Upper lobe of right lung (tissue), 1 donor: Measurements from ENCODE around the gene SLC14A1. TPM values are rescaled to one million over a fixed set of nuclear protein-coding genes. Genes with fewer than 3 reads are reported as not detected.

Source experiments
- ATAC-seq: fragments of 200-7000 bp; cut with Tn5 transposase; one replicate; pipeline ENCODE4 v1.9.1; 2020; ENCODE audit warnings: mild to moderate bottlenecking, moderate library complexity
- DNase-seq: peaks from one replicate; pipeline ENCODE4 v3.0.0-alpha.2; 2020
- H3K27ac ChIP-seq: fragments of 200-600 bp; one replicate; pipeline ENCODE4 v1.8.0; 2022
- H3K27me3 ChIP-seq: fragments of 200-600 bp; one replicate; pipeline ENCODE4 v1.8.0; 2022; ENCODE audit warnings: mild to moderate bottlenecking
- H3K36me3 ChIP-seq: fragments of 200-600 bp; one replicate; pipeline ENCODE4 v1.8.0; 2022
- H3K4me1 ChIP-seq: fragments of 200-600 bp; one replicate; pipeline ENCODE4 v1.8.0; 2022
- H3K4me3 ChIP-seq: fragments of 200-600 bp; one replicate; pipeline ENCODE4 v1.8.0; 2022; ENCODE audit warnings: mild to moderate bottlenecking
- H3K9me3 ChIP-seq: fragments of 200-600 bp; one replicate; pipeline ENCODE4 v1.8.0; 2022
- intact Hi-C: fragments of 100-400 bp; cut with DNase I; formaldehyde crosslinking; loops from one replicate; pipeline ENCODE4 v1.11.0; 2022
- total RNA-seq: library from RNA; stranded (reverse); fragmentation: NEBNext Ultra II Directional; extraction: Animal tissue kit (Norgen Biotek cat#: 25700); gene quantifications from one replicate; pipeline ENCODE4 v1.2.1, GENCODE V29; 2021
- TF ChIP-seq, protein P1 (sequence below): fragments of 200-600 bp; IDR thresholded peaks from one replicate; pipeline ENCODE4 v1.8.0; 2022; ENCODE audit warnings: antibody characterized with exemption
- donor health status: DM: no; HTN: yes; CAD: no; lungs with severe emphysema.

SLC14A1 gene
- total RNA-seq, 1 donor from 2014 or later = 6.0 TPM

DNA sequence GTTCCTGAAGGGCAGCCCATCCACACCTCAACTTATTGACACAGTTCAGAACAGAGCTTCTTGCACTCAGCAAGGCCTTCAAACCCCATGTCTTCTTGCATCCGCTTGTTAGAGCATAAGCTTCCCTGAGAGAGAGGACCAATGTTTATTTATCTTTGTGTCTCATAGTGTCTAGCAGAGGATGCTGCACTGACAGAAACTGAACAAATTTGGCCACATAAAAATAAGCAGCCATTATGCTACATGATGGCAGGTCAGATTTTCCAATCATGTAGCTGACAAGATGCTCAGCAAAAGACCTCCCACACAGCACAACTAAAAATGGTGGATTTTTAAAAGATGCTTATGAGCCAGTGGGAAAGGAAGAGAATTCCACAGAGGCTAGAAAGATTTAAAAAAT is 63.4 kb downstream of the SLC14A1 start:
- DNase-seq (no peak), ATAC-seq (no peak)
- Histone ChIP-seq H3K9me3 (no peaks in the 10 kb centered on the region), H3K27ac (no peak overlapping the region), H3K36me3 (no peaks in the 10 kb centered on the region), H3K27me3 (no peaks in the 10 kb centered on the region), H3K4me3 (no peak overlapping the region), H3K4me1 (no peaks in the 10 kb centered on the region)
- TF ChIP-seq, protein P1, sequence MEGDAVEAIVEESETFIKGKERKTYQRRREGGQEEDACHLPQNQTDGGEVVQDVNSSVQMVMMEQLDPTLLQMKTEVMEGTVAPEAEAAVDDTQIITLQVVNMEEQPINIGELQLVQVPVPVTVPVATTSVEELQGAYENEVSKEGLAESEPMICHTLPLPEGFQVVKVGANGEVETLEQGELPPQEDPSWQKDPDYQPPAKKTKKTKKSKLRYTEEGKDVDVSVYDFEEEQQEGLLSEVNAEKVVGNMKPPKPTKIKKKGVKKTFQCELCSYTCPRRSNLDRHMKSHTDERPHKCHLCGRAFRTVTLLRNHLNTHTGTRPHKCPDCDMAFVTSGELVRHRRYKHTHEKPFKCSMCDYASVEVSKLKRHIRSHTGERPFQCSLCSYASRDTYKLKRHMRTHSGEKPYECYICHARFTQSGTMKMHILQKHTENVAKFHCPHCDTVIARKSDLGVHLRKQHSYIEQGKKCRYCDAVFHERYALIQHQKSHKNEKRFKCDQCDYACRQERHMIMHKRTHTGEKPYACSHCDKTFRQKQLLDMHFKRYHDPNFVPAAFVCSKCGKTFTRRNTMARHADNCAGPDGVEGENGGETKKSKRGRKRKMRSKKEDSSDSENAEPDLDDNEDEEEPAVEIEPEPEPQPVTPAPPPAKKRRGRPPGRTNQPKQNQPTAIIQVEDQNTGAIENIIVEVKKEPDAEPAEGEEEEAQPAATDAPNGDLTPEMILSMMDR = no peak
- intact Hi-C loops = no loop called here

DNA sequence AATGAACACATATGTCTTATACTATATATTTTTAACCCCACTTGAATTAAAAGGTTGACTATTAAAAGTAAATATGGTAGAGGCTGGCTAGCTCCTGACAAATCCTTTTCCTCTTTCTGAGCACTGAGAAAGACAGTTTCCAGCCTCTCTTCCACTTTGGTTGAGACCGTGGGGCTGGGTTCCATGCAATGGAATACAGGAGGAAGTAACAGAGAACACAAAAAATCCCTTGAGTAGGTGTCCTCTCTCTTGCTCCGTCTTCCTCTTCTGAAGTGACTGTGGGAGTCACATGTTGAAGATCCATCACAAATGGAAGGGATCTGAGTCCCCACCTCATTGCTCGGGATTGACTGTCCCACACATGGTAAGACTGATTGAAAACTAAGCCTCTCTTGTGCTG is 64.9 kb downstream of the SLC14A1 start:
- DNase-seq (no peak), ATAC-seq (no peak)
- TF ChIP-seq, protein P1 = no peak

DNA sequence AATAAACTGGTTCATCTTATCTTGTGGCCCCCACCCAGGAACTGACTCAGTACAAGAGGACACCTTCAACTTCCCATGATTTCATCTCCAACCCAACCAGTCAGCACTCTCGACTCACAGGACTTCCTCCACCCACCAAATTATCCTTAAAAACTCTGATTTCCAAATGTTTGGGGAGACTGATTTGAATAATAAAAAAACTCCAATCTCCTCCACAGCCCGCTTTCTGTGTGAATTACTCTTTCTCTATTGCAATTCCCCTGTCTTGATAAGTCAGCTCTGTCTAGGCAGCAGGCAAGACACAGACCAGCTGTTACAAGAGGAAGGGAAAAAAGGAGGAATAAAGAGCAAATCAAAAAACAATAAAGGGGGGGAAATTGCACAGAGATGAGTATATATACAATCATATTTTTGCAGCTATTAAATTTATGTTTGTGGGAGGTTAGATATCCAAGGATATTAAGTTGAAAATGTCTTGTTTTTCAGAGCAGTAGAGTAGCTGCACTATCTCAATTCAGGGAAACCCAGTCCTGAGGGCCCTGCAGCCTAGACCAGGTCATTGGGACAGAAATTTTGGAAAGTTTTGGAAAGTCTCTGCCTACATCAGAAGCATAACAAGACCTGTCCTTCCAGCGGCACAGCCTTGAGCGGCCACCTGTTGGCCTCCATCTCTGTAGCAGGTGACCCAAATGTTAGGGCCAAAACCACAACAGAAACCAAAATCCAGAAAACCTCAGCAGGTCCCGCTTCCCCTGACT is 68.7 kb downstream of the SLC14A1 start:
- no peak for ATAC-seq
- no peaks in the 10 kb centered on the region for H3K4me1 ChIP-seq

More for the DNA sequence above, 64.9 kb downstream of the SLC14A1 start:
- Histone ChIP-seq H3K9me3 (no peaks in the 10 kb centered on the region), H3K36me3 (no peaks in the 10 kb centered on the region), H3K27me3 (no peaks in the 10 kb centered on the region), H3K27ac (no peak overlapping the region), H3K4me1 (no peaks in the 10 kb centered on the region), H3K4me3 (no peak overlapping the region)
- intact Hi-C loops = no loop called here

DNA sequence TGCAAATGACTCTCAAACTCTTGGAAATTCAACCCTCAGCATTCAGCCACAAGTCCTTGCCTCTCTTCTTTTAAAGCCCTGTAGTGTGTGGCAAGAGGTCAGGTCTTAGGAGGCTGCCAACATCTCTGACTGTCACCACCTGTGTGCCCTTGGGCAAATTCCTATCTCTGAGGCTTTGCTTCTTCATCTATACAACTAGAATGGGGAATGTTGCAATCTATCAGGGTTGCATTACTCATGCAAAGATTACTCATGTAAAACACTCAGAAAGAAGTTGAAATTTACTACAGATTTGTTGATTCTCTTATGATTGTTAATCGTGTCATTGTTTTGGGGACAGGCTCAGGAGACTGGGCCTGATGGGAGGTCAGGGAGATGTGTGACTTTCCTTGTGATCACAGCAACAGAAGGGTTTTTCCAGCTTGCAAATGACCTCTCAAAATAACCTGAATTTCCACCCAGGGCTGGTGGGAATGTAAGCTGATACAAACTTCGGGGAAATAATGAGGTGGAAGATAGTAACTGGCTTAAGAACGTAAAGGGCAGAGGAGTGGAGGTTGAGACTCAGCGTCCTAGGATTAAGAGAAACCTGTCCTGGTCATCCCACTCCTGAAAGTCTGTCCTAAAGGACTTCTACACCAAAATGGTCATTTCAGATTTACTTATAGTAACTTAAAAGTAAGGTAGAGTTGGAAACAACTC is 69.4 kb downstream of the SLC14A1 start:
- TF ChIP-seq, protein P1 = no peak
- no peak overlapping the region for H3K27ac ChIP-seq
- H3K4me1 ChIP-seq = no peaks in the 10 kb centered on the region
- DNase-seq (no peak), ATAC-seq (no peak)
- no peaks in the 10 kb centered on the region for H3K9me3 ChIP-seq
- H3K4me3 ChIP-seq = no peak overlapping the region
- intact Hi-C loops = no loop called here
- H3K36me3 ChIP-seq = no peaks in the 10 kb centered on the region
- H3K27me3 ChIP-seq = no peaks in the 10 kb centered on the region

More for the DNA sequence above, 68.7 kb downstream of the SLC14A1 start:
- intact Hi-C loops = no loop called here
- Histone ChIP-seq H3K4me3 (no peak overlapping the region), H3K27ac (no peak overlapping the region), H3K36me3 (no peaks in the 10 kb centered on the region), H3K9me3 (no peaks in the 10 kb centered on the region), H3K27me3 (no peaks in the 10 kb centered on the region)
- TF ChIP-seq, protein P1 = no peak
- no peak for DNase-seq

DNA sequence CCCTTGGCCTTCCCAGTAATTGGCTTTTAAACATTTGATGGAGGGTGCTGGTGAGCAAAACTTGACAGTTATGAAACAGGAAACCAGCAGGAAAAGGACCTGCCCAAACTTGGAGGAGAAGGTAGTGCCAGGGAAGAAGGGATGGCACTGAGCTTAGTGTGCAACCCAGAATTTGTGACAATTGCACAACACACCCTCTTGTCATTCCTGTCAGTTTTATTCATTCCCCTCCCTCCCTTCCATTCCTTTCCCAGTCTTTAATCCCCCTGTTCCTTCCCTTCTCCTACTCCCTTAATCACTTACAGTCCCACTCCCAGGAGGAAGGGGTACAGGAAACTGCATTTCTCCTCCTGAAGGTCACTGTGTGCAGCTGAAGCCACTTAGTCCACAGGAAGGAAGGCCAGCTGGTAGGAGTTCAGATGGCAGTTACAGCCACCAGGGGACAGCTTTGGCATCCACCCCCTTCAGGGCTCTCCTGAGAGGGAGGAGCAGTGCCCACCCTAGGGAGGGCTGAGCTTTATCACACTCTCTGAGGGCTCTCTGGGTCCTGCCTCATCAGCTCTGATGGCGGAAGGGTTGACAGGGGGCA is 77.5 kb downstream of the SLC14A1 start:
- H3K36me3 ChIP-seq = no peaks in the 10 kb centered on the region
- ATAC-seq (no peak), DNase-seq (no peak)
- no peak overlapping the region for H3K27ac ChIP-seq
- H3K4me3 ChIP-seq = no peak overlapping the region
- H3K9me3 ChIP-seq = no peaks in the 10 kb centered on the region
- H3K4me1 ChIP-seq = no peaks in the 10 kb centered on the region
- TF ChIP-seq, protein P1 = no peak
- no peaks in the 10 kb centered on the region for H3K27me3 ChIP-seq
- intact Hi-C loops = no loop called here

Other genes with a start within 250 kb of the SLC14A1 start
- gene SLC14A2, start 108.7 kb upstream of the SLC14A1 start, total RNA-seq = not detected
- gene SIGLEC15, start 101.5 kb downstream of the SLC14A1 start, total RNA-seq = 0.32 TPM
- gene EPG5, start 243.1 kb downstream of the SLC14A1 start, total RNA-seq = 38.5 TPM